ENCODE results near the gene LDB2.

GRCh38 chr4:16676230-16676770 is 222.1 kb downstream of the LDB2 start:
- no peak for TF ChIP-seq POLR2A (IDR thresholded peaks at IDR 0.05)
- TF ChIP-seq, protein P1, sequence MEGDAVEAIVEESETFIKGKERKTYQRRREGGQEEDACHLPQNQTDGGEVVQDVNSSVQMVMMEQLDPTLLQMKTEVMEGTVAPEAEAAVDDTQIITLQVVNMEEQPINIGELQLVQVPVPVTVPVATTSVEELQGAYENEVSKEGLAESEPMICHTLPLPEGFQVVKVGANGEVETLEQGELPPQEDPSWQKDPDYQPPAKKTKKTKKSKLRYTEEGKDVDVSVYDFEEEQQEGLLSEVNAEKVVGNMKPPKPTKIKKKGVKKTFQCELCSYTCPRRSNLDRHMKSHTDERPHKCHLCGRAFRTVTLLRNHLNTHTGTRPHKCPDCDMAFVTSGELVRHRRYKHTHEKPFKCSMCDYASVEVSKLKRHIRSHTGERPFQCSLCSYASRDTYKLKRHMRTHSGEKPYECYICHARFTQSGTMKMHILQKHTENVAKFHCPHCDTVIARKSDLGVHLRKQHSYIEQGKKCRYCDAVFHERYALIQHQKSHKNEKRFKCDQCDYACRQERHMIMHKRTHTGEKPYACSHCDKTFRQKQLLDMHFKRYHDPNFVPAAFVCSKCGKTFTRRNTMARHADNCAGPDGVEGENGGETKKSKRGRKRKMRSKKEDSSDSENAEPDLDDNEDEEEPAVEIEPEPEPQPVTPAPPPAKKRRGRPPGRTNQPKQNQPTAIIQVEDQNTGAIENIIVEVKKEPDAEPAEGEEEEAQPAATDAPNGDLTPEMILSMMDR (IDR thresholded peaks at IDR 0.05): no peak

Data from breast epithelium (tissue), 3 donors.